SK-N-SH (cell line): ENCODE measurements around the gene POMGNT1. TPM values are rescaled to one million over a fixed set of nuclear protein-coding genes. Genes with fewer than 3 reads are reported as not detected.

Source experiments
- FOXM1 ChIP-seq: IDR thresholded peaks from 2 replicates; pipeline ENCODE4 v1.4.0; 2012; ENCODE audit warnings: low read depth, mild to moderate bottlenecking
- MEF2A ChIP-seq: IDR thresholded peaks from 2 replicates; pipeline ENCODE4 v1.4.0; 2012; ENCODE audit warnings: low read depth, borderline replicate concordance
- REST ChIP-seq: IDR thresholded peaks from 2 replicates; pipeline ENCODE4 v1.6.1; 2012; ENCODE audit warnings: mild to moderate bottlenecking, low read depth, low read length, moderate library complexity
- polyA plus RNA-seq, 3 experiments: library from polyadenylated mRNA; depleted of rRNA; stranded (reverse); fragments of >200 nt; gene quantifications; 2 replicates each; pipeline ENCODE4 v1.2.3, GENCODE V29; 2012
- small RNA-seq, 7 experiments: library from RNA; depleted of rRNA; stranded (forward); fragments of <200 nt; gene quantifications; one replicate each; pipeline ENCODE3, GENCODE V24; 2012
- TF ChIP-seq, protein P1 (sequence below): fragments of 150-350 bp; IDR thresholded peaks from 2 replicates; pipeline ENCODE4 v1.6.1; 2016; ENCODE audit warnings: mild to moderate bottlenecking, low read depth, low read length

Gene POMGNT1
- polyA plus RNA-seq, 1 of the 3 experiments (the other 2 are of a cell fraction) = 165 TPM

DNA sequence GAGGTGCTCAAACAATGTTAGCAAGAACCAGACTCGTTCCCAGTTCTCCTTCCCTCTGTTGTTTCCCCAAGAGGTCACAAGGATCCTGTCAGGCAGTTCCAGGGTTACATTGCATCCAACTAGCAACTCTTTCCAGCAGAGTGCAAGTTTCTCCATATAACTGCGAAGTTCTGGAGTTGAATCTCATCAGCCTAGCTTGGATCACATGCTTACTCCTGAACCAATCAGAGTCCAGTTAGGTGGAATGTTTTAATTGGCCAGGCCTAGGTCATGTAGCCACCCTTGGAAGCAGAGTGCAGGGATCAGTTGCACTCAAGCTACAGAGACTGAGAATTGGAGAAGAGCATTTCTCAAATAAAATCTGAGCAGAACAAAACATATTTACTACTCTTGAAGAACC, 49.9 kb downstream of the POMGNT1 start (continued):
- TF ChIP-seq, protein P1, sequence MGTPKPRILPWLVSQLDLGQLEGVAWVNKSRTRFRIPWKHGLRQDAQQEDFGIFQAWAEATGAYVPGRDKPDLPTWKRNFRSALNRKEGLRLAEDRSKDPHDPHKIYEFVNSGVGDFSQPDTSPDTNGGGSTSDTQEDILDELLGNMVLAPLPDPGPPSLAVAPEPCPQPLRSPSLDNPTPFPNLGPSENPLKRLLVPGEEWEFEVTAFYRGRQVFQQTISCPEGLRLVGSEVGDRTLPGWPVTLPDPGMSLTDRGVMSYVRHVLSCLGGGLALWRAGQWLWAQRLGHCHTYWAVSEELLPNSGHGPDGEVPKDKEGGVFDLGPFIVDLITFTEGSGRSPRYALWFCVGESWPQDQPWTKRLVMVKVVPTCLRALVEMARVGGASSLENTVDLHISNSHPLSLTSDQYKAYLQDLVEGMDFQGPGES = no peak
- no peak for TF ChIP-seq MEF2A
- no peak for TF ChIP-seq FOXM1
- TF ChIP-seq REST = no peak

Small RNA genes lying within 50 kb of the gene (small RNA-seq; reads per million reads assigned to genes)
- gene AL672043.1 = 0 reads per million in 7 experiments

Other genes with a start within 250 kb of the POMGNT1 start
- gene PIK3R3, start 65.8 kb downstream of the POMGNT1 start, polyA plus RNA-seq (2012; rRNA removed) = 4.0 and 6.2 TPM in 2 replicates
- gene TSPAN1, start 23.3 kb downstream of the POMGNT1 start, polyA plus RNA-seq (2012; rRNA removed) = 12.2 and 13.9 TPM in 2 replicates
- not detected in 2 replicates for gene P3R3URF, start 21.9 kb downstream of the POMGNT1 start, polyA plus RNA-seq (2012; rRNA removed)
- gene LURAP1, start 4.9 kb upstream of the POMGNT1 start, polyA plus RNA-seq (2012; rRNA removed) = 4.6 and 5.1 TPM in 2 replicates
- 11.5 and 13.4 TPM in 2 replicates for gene RAD54L, start 49.3 kb upstream of the POMGNT1 start, polyA plus RNA-seq (2012; rRNA removed)
- 59.3 and 66.0 TPM in 2 replicates for gene LRRC41, start 105.2 kb upstream of the POMGNT1 start, polyA plus RNA-seq (2012; rRNA removed)
- 971 and 1,411 TPM in 2 replicates for gene UQCRH, start 105.3 kb upstream of the POMGNT1 start, polyA plus RNA-seq (2012; rRNA removed)
- 14.7 and 18.8 TPM in 2 replicates for gene NSUN4, start 142.4 kb upstream of the POMGNT1 start, polyA plus RNA-seq (2012; rRNA removed)
- gene FAAH, start 195.9 kb upstream of the POMGNT1 start, polyA plus RNA-seq (2012; rRNA removed) = 1.2 TPM in 2 replicates